HepG2 (cell line): Measurements from ENCODE around the gene BCDIN3D. TPM values are rescaled to one million over a fixed set of nuclear protein-coding genes. Genes with fewer than 3 reads are reported as not detected.

Source experiments
- DR1 ChIP-seq: sonication (generic); formaldehyde crosslinking; IDR thresholded peaks from 2 replicates; pipeline ENCODE4 v1.8.0; 2021; ENCODE audit warnings: mild to moderate bottlenecking, missing genetic modification reagents, inconsistent platforms
- FOXK1 ChIP-seq: sonication (generic); formaldehyde crosslinking; IDR thresholded peaks from 2 replicates; pipeline ENCODE4 v1.4.0; 2020; ENCODE audit warnings: low read depth, missing genetic modification reagents, borderline replicate concordance
- GLMP ChIP-seq: sonication (generic); formaldehyde crosslinking; IDR thresholded peaks from 2 replicates; pipeline ENCODE4 v1.9.0; 2021; ENCODE audit warnings: missing genetic modification reagents, mild to moderate bottlenecking, borderline replicate concordance
- HINFP ChIP-seq: sonication (generic); formaldehyde crosslinking; IDR thresholded peaks from 2 replicates; pipeline ENCODE4 v1.4.0; 2020; ENCODE audit warnings: low read depth, mild to moderate bottlenecking, missing genetic modification reagents
- MAF1 ChIP-seq: sonication (generic); formaldehyde crosslinking; IDR thresholded peaks from 2 replicates; pipeline ENCODE4 v1.5.0; 2020; ENCODE audit warnings: missing genetic modification reagents, borderline replicate concordance
- NAIF1 ChIP-seq: sonication (generic); formaldehyde crosslinking; IDR thresholded peaks from 2 replicates; pipeline ENCODE4 v1.5.0; 2020; ENCODE audit warnings: mild to moderate bottlenecking, missing genetic modification reagents, borderline replicate concordance
- PBX2 ChIP-seq: IDR thresholded peaks from 2 replicates; pipeline ENCODE4 v1.6.1; 2016; ENCODE audit warnings: control low read depth
- SMARCE1 ChIP-seq: fragments of 450-650 bp; IDR thresholded peaks from 2 replicates; pipeline ENCODE4 v1.6.1; 2017; ENCODE audit warnings: borderline replicate concordance
- SOX6 ChIP-seq, 2 experiments: fragments of 450-650 bp in 1 of 2; sonication (generic) in 1 of 2; formaldehyde crosslinking in 1 of 2; IDR thresholded peaks; 2 replicates each; pipeline versions ENCODE4 v1.4.0 to v1.6.1; 2017 to 2020; ENCODE audit warnings: antibody characterized with exemption in 1 of 2, mild to moderate bottlenecking in 1 of 2, missing genetic modification reagents in 1 of 2
- SPEN ChIP-seq: sonication (generic); formaldehyde crosslinking; IDR thresholded peaks from 2 replicates; pipeline ENCODE4 v1.5.1; 2020; ENCODE audit warnings: low read depth, mild to moderate bottlenecking, missing genetic modification reagents
- SRSF1 ChIP-seq: fragments of 200-400 bp; formaldehyde crosslinking; optimal IDR thresholded peaks from 2 replicates; pipeline ENCODE3; 2017; ENCODE audit warnings: mild to moderate bottlenecking, low read depth, low read length, moderate library complexity
- ZFY ChIP-seq: sonication (generic); formaldehyde crosslinking; IDR thresholded peaks from 2 replicates; pipeline ENCODE4 v1.4.0; 2020; ENCODE audit warnings: missing genetic modification reagents
- ZNF350 ChIP-seq: sonication (generic); formaldehyde crosslinking; IDR thresholded peaks from 2 replicates; pipeline ENCODE4 v1.4.0; 2020; ENCODE audit warnings: mild to moderate bottlenecking, low read depth, missing genetic modification reagents, borderline replicate concordance
- ZNF615 ChIP-seq: sonication (generic); formaldehyde crosslinking; IDR thresholded peaks from 2 replicates; pipeline ENCODE4 v1.5.0; 2020; ENCODE audit warnings: mild to moderate bottlenecking, missing genetic modification reagents, borderline replicate concordance
- ZNF766 ChIP-seq: sonication (generic); formaldehyde crosslinking; IDR thresholded peaks from 2 replicates; pipeline ENCODE4 v1.5.0; 2020; ENCODE audit warnings: missing genetic modification reagents, borderline replicate concordance
- polyA plus RNA-seq, 8 experiments: library from polyadenylated mRNA; depleted of rRNA in 3 of 8; stranded (reverse) in 7 of 8; unstranded in 1 of 8; fragments of >200 nt; fragmentation: Illumina TruSeq in 4 of 8; extraction: Trizol in 4 of 8; gene quantifications; 2 replicates each; pipeline versions ENCODE4 v1.2.1 to v1.2.3, GENCODE V29; 2011 to 2016; ENCODE audit warnings: low read depth in 4 of 8, missing spikeins in 1 of 8, mixed read lengths in 1 of 8; ENCODE audit not compliant: insufficient read depth in 1 of 8
- total RNA-seq, 5 experiments: library from RNA; depleted of rRNA; stranded (reverse); fragments of >200 nt; fragmentation: Illumina TruSeq; extraction: Trizol; gene quantifications; 2 replicates each; pipeline ENCODE4 v1.2.3, GENCODE V29; 2016; ENCODE audit warnings: low read depth in 1 of 5
- TF ChIP-seq, protein P1 (sequence below): sonication (generic); formaldehyde crosslinking; IDR thresholded peaks from 2 replicates; pipeline ENCODE4 v1.5.0; 2020; ENCODE audit warnings: missing genetic modification reagents
- TF ChIP-seq, protein P2 (sequence below): sonication (generic); formaldehyde crosslinking; IDR thresholded peaks from 2 replicates; pipeline ENCODE4 v1.4.0; 2020; ENCODE audit warnings: mild to moderate bottlenecking, missing genetic modification reagents

Gene BCDIN3D
- total and polyA plus RNA-seq, 2 of the 13 experiments (the other 11 are each of a cell fraction or from before 2014, with no cell fraction given): 2.2 to 2.5 TPM

GRCh38 chr12:49842519-49843352 is at the start of gene BCDIN3D (continued):
- TF ChIP-seq MAF1 (CRISPR knock-in tag): peak; percentile 51; the same call in 1 of the 2 replicates
- peak; percentile 56; the same call in 1 of the 2 replicates for TF ChIP-seq ZNF350 (CRISPR knock-in tag)
- TF ChIP-seq ZNF766: 0 out of 2 replicates have a peak, but pooled peaks have one; percentile 54
- TF ChIP-seq FOXK1 (CRISPR knock-in tag): no peak
- peak; percentile 64; the same call in 1 of the 2 replicates for TF ChIP-seq DR1 (CRISPR knock-in tag)
- TF ChIP-seq SMARCE1: no peak
- TF ChIP-seq NAIF1 (CRISPR knock-in tag): 0 out of 2 replicates have a peak, but pooled peaks have one; percentile 64
- no peak; the same call in 1 of the 2 replicates for TF ChIP-seq GLMP (CRISPR knock-in tag)
- TF ChIP-seq PBX2 (CRISPR knock-in tag): peak; percentile 69
- peak; percentile 85 for TF ChIP-seq ZFY (CRISPR knock-in tag)
- TF ChIP-seq SRSF1: peak; percentile 49
- TF ChIP-seq SPEN (CRISPR knock-in tag): peak; percentile 88
- no peak for TF ChIP-seq SOX6 (IDR thresholded peaks at IDR 0.05)
- TF ChIP-seq SOX6 (CRISPR knock-in tag; IDR thresholded peaks at IDR 0.05): peak; percentile 35; the same call in 1 of the 2 replicates
- TF ChIP-seq, protein P1, sequence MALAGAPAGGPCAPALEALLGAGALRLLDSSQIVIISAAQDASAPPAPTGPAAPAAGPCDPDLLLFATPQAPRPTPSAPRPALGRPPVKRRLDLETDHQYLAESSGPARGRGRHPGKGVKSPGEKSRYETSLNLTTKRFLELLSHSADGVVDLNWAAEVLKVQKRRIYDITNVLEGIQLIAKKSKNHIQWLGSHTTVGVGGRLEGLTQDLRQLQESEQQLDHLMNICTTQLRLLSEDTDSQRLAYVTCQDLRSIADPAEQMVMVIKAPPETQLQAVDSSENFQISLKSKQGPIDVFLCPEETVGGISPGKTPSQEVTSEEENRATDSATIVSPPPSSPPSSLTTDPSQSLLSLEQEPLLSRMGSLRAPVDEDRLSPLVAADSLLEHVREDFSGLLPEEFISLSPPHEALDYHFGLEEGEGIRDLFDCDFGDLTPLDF (CRISPR knock-in tag): no peak
- TF ChIP-seq HINFP (CRISPR knock-in tag): no peak; the same call in 1 of the 2 replicates
- peak; percentile 86; the same call in 1 of the 2 replicates for TF ChIP-seq ZNF615 (CRISPR knock-in tag)
- TF ChIP-seq, protein P2, sequence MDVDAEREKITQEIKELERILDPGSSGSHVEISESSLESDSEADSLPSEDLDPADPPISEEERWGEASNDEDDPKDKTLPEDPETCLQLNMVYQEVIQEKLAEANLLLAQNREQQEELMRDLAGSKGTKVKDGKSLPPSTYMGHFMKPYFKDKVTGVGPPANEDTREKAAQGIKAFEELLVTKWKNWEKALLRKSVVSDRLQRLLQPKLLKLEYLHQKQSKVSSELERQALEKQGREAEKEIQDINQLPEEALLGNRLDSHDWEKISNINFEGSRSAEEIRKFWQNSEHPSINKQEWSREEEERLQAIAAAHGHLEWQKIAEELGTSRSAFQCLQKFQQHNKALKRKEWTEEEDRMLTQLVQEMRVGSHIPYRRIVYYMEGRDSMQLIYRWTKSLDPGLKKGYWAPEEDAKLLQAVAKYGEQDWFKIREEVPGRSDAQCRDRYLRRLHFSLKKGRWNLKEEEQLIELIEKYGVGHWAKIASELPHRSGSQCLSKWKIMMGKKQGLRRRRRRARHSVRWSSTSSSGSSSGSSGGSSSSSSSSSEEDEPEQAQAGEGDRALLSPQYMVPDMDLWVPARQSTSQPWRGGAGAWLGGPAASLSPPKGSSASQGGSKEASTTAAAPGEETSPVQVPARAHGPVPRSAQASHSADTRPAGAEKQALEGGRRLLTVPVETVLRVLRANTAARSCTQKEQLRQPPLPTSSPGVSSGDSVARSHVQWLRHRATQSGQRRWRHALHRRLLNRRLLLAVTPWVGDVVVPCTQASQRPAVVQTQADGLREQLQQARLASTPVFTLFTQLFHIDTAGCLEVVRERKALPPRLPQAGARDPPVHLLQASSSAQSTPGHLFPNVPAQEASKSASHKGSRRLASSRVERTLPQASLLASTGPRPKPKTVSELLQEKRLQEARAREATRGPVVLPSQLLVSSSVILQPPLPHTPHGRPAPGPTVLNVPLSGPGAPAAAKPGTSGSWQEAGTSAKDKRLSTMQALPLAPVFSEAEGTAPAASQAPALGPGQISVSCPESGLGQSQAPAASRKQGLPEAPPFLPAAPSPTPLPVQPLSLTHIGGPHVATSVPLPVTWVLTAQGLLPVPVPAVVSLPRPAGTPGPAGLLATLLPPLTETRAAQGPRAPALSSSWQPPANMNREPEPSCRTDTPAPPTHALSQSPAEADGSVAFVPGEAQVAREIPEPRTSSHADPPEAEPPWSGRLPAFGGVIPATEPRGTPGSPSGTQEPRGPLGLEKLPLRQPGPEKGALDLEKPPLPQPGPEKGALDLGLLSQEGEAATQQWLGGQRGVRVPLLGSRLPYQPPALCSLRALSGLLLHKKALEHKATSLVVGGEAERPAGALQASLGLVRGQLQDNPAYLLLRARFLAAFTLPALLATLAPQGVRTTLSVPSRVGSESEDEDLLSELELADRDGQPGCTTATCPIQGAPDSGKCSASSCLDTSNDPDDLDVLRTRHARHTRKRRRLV (CRISPR knock-in tag): peak; percentile 67; the same call in 1 of the 2 replicates
